ENCODE results near the gene PAXIP1.

Gene PAXIP1

GRCh38 chr7:154916381-154916780 is 86.5 kb downstream of the PAXIP1 start:
- DNase-seq, result no peak
- no peaks in the 10 kb centered on the region for H3K79me1 ChIP-seq (ENCODE audit: low read length)
- no peak overlapping the region for H3K27ac ChIP-seq (ENCODE audit: low read depth, low read length)
- H2AFZ ChIP-seq (ENCODE audit: insufficient read depth, low read length, poor library complexity), result no peak overlapping the region
- H3K27me3 ChIP-seq (ENCODE audit: insufficient read depth, low read length), result no peaks in the 10 kb centered on the region
- H2BK5ac ChIP-seq (ENCODE audit: low read depth, low read length, poor library complexity), result no peak overlapping the region
- no peak overlapping the region for H3K14ac ChIP-seq (ENCODE audit: low read length)
- H4K8ac ChIP-seq (ENCODE audit: low read depth, low read length), result no peak overlapping the region
- no peak overlapping the region for H3K4ac ChIP-seq (ENCODE audit: low read depth, low read length)
- H3K9ac ChIP-seq (ENCODE audit: low read length), result no peak overlapping the region
- H3K79me2 ChIP-seq (ENCODE audit: control insufficient read depth, insufficient read depth, low read length, poor library complexity), result no peaks in the 10 kb centered on the region
- no peak overlapping the region for H3K23ac ChIP-seq (ENCODE audit: low read length)
- no peaks in the 10 kb centered on the region for H3K4me1 ChIP-seq (ENCODE audit: control insufficient read depth in 1 of 2, insufficient read depth in 2 of 2, low read length in 2 of 2)
- no peak overlapping the region for H2AK5ac ChIP-seq (ENCODE audit: low read length)
- no peak overlapping the region for H4K91ac ChIP-seq (ENCODE audit: low read depth, low read length)
- peaks cover 6% of the 10 kb centered on the region for H3K9me3 ChIP-seq (ENCODE audit: insufficient read depth, low read depth, low read length)
- H3K4me2 ChIP-seq (ENCODE audit: low read length), result no peak overlapping the region
- H3K18ac ChIP-seq (ENCODE audit: low read length), result no peak overlapping the region
- no peak overlapping the region for H3K4me3 ChIP-seq (ENCODE audit: low read depth, low read length)
- WGBS (ENCODE audit: extremely low coverage, insufficient coverage, insufficient read length), result no CpG with 5 or more reads among the region's 14 CpGs
- no peak overlapping the region for H2BK120ac ChIP-seq (ENCODE audit: insufficient read depth, low read length, poor library complexity)
- H4K12ac ChIP-seq (ENCODE audit: low read depth, low read length), result no peak overlapping the region
- H2BK12ac ChIP-seq (ENCODE audit: low read length), result no peak overlapping the region
- no peaks in the 10 kb centered on the region for H3K36me3 ChIP-seq (ENCODE audit: control insufficient read depth in 1 of 2, insufficient read depth in 2 of 2, low read length in 2 of 2)

GRCh38 chr7:154915600-154915999 is 87.3 kb downstream of the PAXIP1 start:
- no peak overlapping the region for H3K9ac ChIP-seq (ENCODE audit: low read length)

GRCh38 chr7:154914996-154915380 is 87.9 kb downstream of the PAXIP1 start:
- no peak overlapping the region for H3K4me2 ChIP-seq (ENCODE audit: low read length)
- no peak overlapping the region for H3K27ac ChIP-seq (ENCODE audit: low read depth, low read length)
- H3K79me1 ChIP-seq (ENCODE audit: low read length), result no peaks in the 10 kb centered on the region
- H2BK120ac ChIP-seq (ENCODE audit: insufficient read depth, low read length, poor library complexity), result no peak overlapping the region
- no peak overlapping the region for H4K91ac ChIP-seq (ENCODE audit: low read depth, low read length)
- H2BK12ac ChIP-seq (ENCODE audit: low read length), result no peak overlapping the region
- H2AK5ac ChIP-seq (ENCODE audit: low read length), result no peak overlapping the region
- H3K18ac ChIP-seq (ENCODE audit: low read length), result no peak overlapping the region
- H3K79me2 ChIP-seq (ENCODE audit: control insufficient read depth, insufficient read depth, low read length, poor library complexity), result no peaks in the 10 kb centered on the region
- no peak overlapping the region for H3K4me3 ChIP-seq (ENCODE audit: low read depth, low read length)
- H3K27me3 ChIP-seq (ENCODE audit: insufficient read depth, low read length), result no peaks in the 10 kb centered on the region
- H3K36me3 ChIP-seq (ENCODE audit: control insufficient read depth in 1 of 2, insufficient read depth in 2 of 2, low read length in 2 of 2), result no peaks in the 10 kb centered on the region
- no peak overlapping the region for H4K12ac ChIP-seq (ENCODE audit: low read depth, low read length)
- no peak overlapping the region for H3K9ac ChIP-seq (ENCODE audit: low read length)
- no peaks in the 10 kb centered on the region for H3K4me1 ChIP-seq (ENCODE audit: control insufficient read depth in 1 of 2, insufficient read depth in 2 of 2, low read length in 2 of 2)
- no peak overlapping the region for H3K4ac ChIP-seq (ENCODE audit: low read depth, low read length)
- no peak overlapping the region for H3K23ac ChIP-seq (ENCODE audit: low read length)
- peaks cover 19% of the 10 kb centered on the region for H3K9me3 ChIP-seq (ENCODE audit: insufficient read depth, low read depth, low read length)
- no peak overlapping the region for H2AFZ ChIP-seq (ENCODE audit: insufficient read depth, low read length, poor library complexity)
- no peak for DNase-seq
- no peak overlapping the region for H3K14ac ChIP-seq (ENCODE audit: low read length)
- WGBS (ENCODE audit: extremely low coverage, insufficient coverage, insufficient read length), result no CpG with 5 or more reads among the region's 18 CpGs
- no peak overlapping the region for H4K8ac ChIP-seq (ENCODE audit: low read depth, low read length)
- H2BK5ac ChIP-seq (ENCODE audit: low read depth, low read length, poor library complexity), result no peak overlapping the region

More at GRCh38 chr7:154915600-154915999, 87.3 kb downstream of the PAXIP1 start:
- H4K8ac ChIP-seq (ENCODE audit: low read depth, low read length), result no peak overlapping the region
- H3K9me3 ChIP-seq (ENCODE audit: insufficient read depth, low read depth, low read length), result peaks cover 13% of the 10 kb centered on the region
- peak overlapping the region; percentile 56 for H3K4me3 ChIP-seq (ENCODE audit: low read depth, low read length)
- H2AK5ac ChIP-seq (ENCODE audit: low read length), result no peak overlapping the region
- no peak for DNase-seq
- no peak overlapping the region for H3K27ac ChIP-seq (ENCODE audit: low read depth, low read length)
- no peak overlapping the region for H3K4me2 ChIP-seq (ENCODE audit: low read length)
- H2BK120ac ChIP-seq (ENCODE audit: insufficient read depth, low read length, poor library complexity), result no peak overlapping the region
- H3K4me1 ChIP-seq (ENCODE audit: control insufficient read depth in 1 of 2, insufficient read depth in 2 of 2, low read length in 2 of 2), result no peaks in the 10 kb centered on the region
- H3K27me3 ChIP-seq (ENCODE audit: insufficient read depth, low read length), result no peaks in the 10 kb centered on the region
- no peak overlapping the region for H3K23ac ChIP-seq (ENCODE audit: low read length)
- no peak overlapping the region for H2BK12ac ChIP-seq (ENCODE audit: low read length)
- H3K79me1 ChIP-seq (ENCODE audit: low read length), result no peaks in the 10 kb centered on the region
- no peak overlapping the region for H2BK5ac ChIP-seq (ENCODE audit: low read depth, low read length, poor library complexity)
- no peak overlapping the region for H3K14ac ChIP-seq (ENCODE audit: low read length)
- H2AFZ ChIP-seq (ENCODE audit: insufficient read depth, low read length, poor library complexity), result no peak overlapping the region
- H3K79me2 ChIP-seq (ENCODE audit: control insufficient read depth, insufficient read depth, low read length, poor library complexity), result no peaks in the 10 kb centered on the region
- no peak overlapping the region for H3K4ac ChIP-seq (ENCODE audit: low read depth, low read length)
- H4K91ac ChIP-seq (ENCODE audit: low read depth, low read length), result no peak overlapping the region
- no peaks in the 10 kb centered on the region for H3K36me3 ChIP-seq (ENCODE audit: control insufficient read depth in 1 of 2, insufficient read depth in 2 of 2, low read length in 2 of 2)
- H3K18ac ChIP-seq (ENCODE audit: low read length), result no peak overlapping the region
- WGBS (ENCODE audit: extremely low coverage, insufficient coverage, insufficient read length), result no CpG with 5 or more reads among the region's 4 CpGs
- H4K12ac ChIP-seq (ENCODE audit: low read depth, low read length), result no peak overlapping the region

DNA sequence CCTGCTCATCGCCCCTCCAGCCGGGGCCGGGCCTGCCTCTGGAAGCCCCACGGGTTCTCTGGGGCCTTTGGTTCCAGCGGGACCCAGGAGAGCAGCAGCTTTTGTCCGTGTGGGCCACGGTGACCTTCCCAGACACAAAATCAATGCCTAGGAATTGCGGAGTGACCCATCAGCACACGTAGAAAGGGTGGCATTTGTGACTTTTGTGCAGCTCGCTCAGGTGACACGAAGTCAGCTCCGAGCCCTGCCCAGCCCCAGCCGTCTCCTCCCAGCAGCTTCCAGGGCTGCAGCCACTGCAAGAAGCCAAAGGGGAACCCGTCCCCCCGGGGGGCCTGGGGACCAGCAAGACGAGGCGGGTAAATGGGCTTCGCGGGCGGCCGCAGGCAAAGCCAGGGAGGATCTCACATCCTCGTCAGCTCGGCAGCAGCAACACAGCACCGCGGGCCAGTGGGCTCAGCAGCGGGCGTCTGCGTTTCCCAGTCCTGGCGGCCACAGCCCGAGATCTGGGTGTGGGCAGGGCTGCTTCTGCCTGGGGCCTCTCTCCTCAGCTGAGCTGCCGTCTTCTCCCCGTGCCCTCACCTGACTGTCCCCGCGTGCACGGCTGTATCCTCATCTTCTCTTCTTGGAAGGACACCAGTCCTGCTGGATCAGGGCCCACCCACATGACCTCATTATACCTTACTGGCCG is 88.5 kb downstream of the PAXIP1 start:
- no peak overlapping the region for H3K4ac ChIP-seq (ENCODE audit: low read depth, low read length)
- H2BK12ac ChIP-seq (ENCODE audit: low read length), result no peak overlapping the region
- no peaks in the 10 kb centered on the region for H3K27me3 ChIP-seq (ENCODE audit: insufficient read depth, low read length)
- no peak overlapping the region for H3K9ac ChIP-seq (ENCODE audit: low read length)
- no peak overlapping the region for H3K14ac ChIP-seq (ENCODE audit: low read length)
- no peak overlapping the region for H2BK5ac ChIP-seq (ENCODE audit: low read depth, low read length, poor library complexity)
- no peaks in the 10 kb centered on the region for H3K36me3 ChIP-seq (ENCODE audit: control insufficient read depth in 1 of 2, insufficient read depth in 2 of 2, low read length in 2 of 2)
- H4K91ac ChIP-seq (ENCODE audit: low read depth, low read length), result no peak overlapping the region
- no peak overlapping the region for H3K18ac ChIP-seq (ENCODE audit: low read length)
- no peaks in the 10 kb centered on the region for H3K79me1 ChIP-seq (ENCODE audit: low read length)
- no peak overlapping the region for H4K8ac ChIP-seq (ENCODE audit: low read depth, low read length)
- no CpG with 5 or more reads among the region's 36 CpGs for WGBS (ENCODE audit: extremely low coverage, insufficient coverage, insufficient read length)
- no peak overlapping the region for H2AK5ac ChIP-seq (ENCODE audit: low read length)
- peaks cover 21% of the 10 kb centered on the region for H3K9me3 ChIP-seq (ENCODE audit: insufficient read depth, low read depth, low read length)
- H3K4me2 ChIP-seq (ENCODE audit: low read length), result peak overlapping the region; percentile 52
- H4K12ac ChIP-seq (ENCODE audit: low read depth, low read length), result no peak overlapping the region
- H3K79me2 ChIP-seq (ENCODE audit: control insufficient read depth, insufficient read depth, low read length, poor library complexity), result no peaks in the 10 kb centered on the region
- no peak overlapping the region for H2BK120ac ChIP-seq (ENCODE audit: insufficient read depth, low read length, poor library complexity)
- H3K4me1 ChIP-seq (ENCODE audit: control insufficient read depth in 1 of 2, insufficient read depth in 2 of 2, low read length in 2 of 2), result no peaks in the 10 kb centered on the region
- no peak for DNase-seq
- H3K23ac ChIP-seq (ENCODE audit: low read length), result no peak overlapping the region
- no peak overlapping the region for H2AFZ ChIP-seq (ENCODE audit: insufficient read depth, low read length, poor library complexity)
- H3K27ac ChIP-seq (ENCODE audit: low read depth, low read length), result no peak overlapping the region
- no peak overlapping the region for H3K4me3 ChIP-seq (ENCODE audit: low read depth, low read length)
